B cell (primary cell): ENCODE results near the gene PRKAB1. TPM values are rescaled to one million over a fixed set of nuclear protein-coding genes. Genes with fewer than 3 reads are reported as not detected.

Source experiments
- ATAC-seq: fragments of 200-7000 bp; cut with Tn5 transposase; one replicate; pipeline ENCODE4 v1.10.0; 2021; ENCODE audit warnings: low read depth, mild to moderate bottlenecking, moderate number of reproducible peaks, moderate library complexity
- CTCF ChIA-PET: fragments of 350-600 bp; sonication (Branson Sonifier 250); formaldehyde crosslinking; loops from one replicate; lab custom pipeline; 2021; ENCODE audit warnings: antibody characterized with exemption, inconsistent platforms; lab: Charles Lee
- POLR2A ChIA-PET: fragments of 350-600 bp; sonication (Branson Sonifier 250); formaldehyde crosslinking; loops from one replicate; lab custom pipeline; 2021; ENCODE audit warnings: antibody characterized with exemption; lab: Charles Lee
- DNase-seq: peaks from one replicate; pipeline ENCODE4 v3.0.0; 2013
- H2AFZ ChIP-seq: 2 replicates; pipeline ENCODE4 v1.6.1; 2012; ENCODE audit warnings: mild to moderate bottlenecking, low read depth, low read length; ENCODE audit not compliant: insufficient read depth, poor library complexity, severe bottlenecking
- H3K27ac ChIP-seq, 2 donors: 1 replicate in 1 of 2; 2 replicates in 1 of 2; pipeline ENCODE4 v1.5.1; 2012 to 2013; ENCODE audit warnings: low read length in 2 of 2, mild to moderate bottlenecking in 2 of 2, moderate library complexity in 1 of 2
- H3K27me3 ChIP-seq, 4 experiments: fragments of 200-600 bp in 1 of 4; sonication (generic) in 1 of 4; replicated peaks in 1 of 4; 1 replicate in 2 of 4; 2 replicates in 2 of 4; pipeline versions ENCODE4 v1.6.1 to v1.7.0; 2013 to 2016; ENCODE audit warnings: low read length in 3 of 4, mild to moderate bottlenecking in 2 of 4, mixed read lengths in 1 of 4, moderate library complexity in 1 of 4; ENCODE audit not compliant: insufficient read depth in 4 of 4, control insufficient read depth in 3 of 4; ENCODE audit errors: control extremely low read depth in 1 of 4
- H3K36me3 ChIP-seq, 2 experiments: replicated peaks in 1 of 2; 1 replicate in 1 of 2; 2 replicates in 1 of 2; pipeline versions ENCODE4 v1.6.1 to v1.7.1; 2013; ENCODE audit warnings: low read length in 1 of 2; ENCODE audit not compliant: insufficient read depth in 2 of 2, control insufficient read depth in 1 of 2; ENCODE audit errors: control extremely low read depth in 1 of 2, extremely low read depth in 1 of 2
- H3K4me1 ChIP-seq, 2 donors: fragments of 200-600 bp in 1 of 2; sonication (generic) in 1 of 2; 1 replicate in 1 of 2; 2 replicates in 1 of 2; pipeline versions ENCODE4 v1.5.1 to v1.6.1; 2013 to 2017; ENCODE audit warnings: low read length in 2 of 2; ENCODE audit not compliant: control insufficient read depth in 2 of 2, insufficient read depth in 2 of 2
- H3K4me2 ChIP-seq: replicated peaks from 2 replicates; pipeline ENCODE3; 2012; ENCODE audit warnings: mild to moderate bottlenecking, low read depth, low read length; ENCODE audit not compliant: poor library complexity, severe bottlenecking
- H3K4me3 ChIP-seq, 5 experiments: fragments of 200-600 bp in 1 of 5; sonication (generic) in 1 of 5; 1 replicate in 3 of 5; 2 replicates in 2 of 5; pipeline versions ENCODE4 v1.5.1 to v1.7.0; 2011 to 2016; ENCODE audit warnings: low read length in 4 of 5, mild to moderate bottlenecking in 4 of 5, low read depth in 2 of 5, control low read depth in 1 of 5, moderate library complexity in 1 of 5; ENCODE audit not compliant: insufficient read depth in 1 of 5; ENCODE audit errors: control extremely low read depth in 1 of 5, extremely low read depth in 1 of 5
- H3K79me2 ChIP-seq: fragments of 200-600 bp; sonication (generic); one replicate; pipeline ENCODE4 v1.6.0; 2016; ENCODE audit warnings: low read length; ENCODE audit not compliant: control insufficient read depth, insufficient read depth
- H3K9ac ChIP-seq: fragments of 200-600 bp; sonication (generic); 2 replicates; pipeline ENCODE4 v1.6.1; 2017; ENCODE audit warnings: mild to moderate bottlenecking, low read length, moderate library complexity
- H3K9me3 ChIP-seq, 3 donors: one replicate each; pipeline versions ENCODE4 v1.6.1 to v1.7.1; 2013; ENCODE audit warnings: low read length in 2 of 3; ENCODE audit not compliant: control insufficient read depth in 2 of 3, insufficient read depth in 1 of 3; ENCODE audit errors: control extremely low read depth in 1 of 3
- H4K20me1 ChIP-seq: 2 replicates; pipeline ENCODE4 v1.6.0; 2012; ENCODE audit warnings: mild to moderate bottlenecking, low read length; ENCODE audit not compliant: insufficient read depth, control insufficient read depth, poor library complexity, severe bottlenecking
- H3K27ac Mint-ChIP-seq: one replicate; pipeline ENCODE4 v1.8.0; 2021; ENCODE audit warnings: mixed read lengths
- H3K27me3 Mint-ChIP-seq: one replicate; pipeline ENCODE4 v1.8.0; 2021; ENCODE audit warnings: mixed read lengths
- H3K4me1 Mint-ChIP-seq: one replicate; pipeline ENCODE4 v1.8.0; 2021; ENCODE audit warnings: mixed read lengths
- H3K4me3 Mint-ChIP-seq: one replicate; pipeline ENCODE4 v1.8.0; 2021; ENCODE audit warnings: mixed read lengths
- H3K9me3 Mint-ChIP-seq: one replicate; pipeline ENCODE4 v1.8.0; 2022; ENCODE audit warnings: mixed read lengths; ENCODE audit not compliant: insufficient read depth
- CTCF ChIP-seq: fragments of 200-600 bp; IDR thresholded peaks from one replicate; pipeline ENCODE4 v1.8.0; 2022; ENCODE audit warnings: antibody characterized with exemption, mild to moderate bottlenecking
- EZH2 ChIP-seq: IDR thresholded peaks from 2 replicates; pipeline ENCODE4 v1.6.1; 2012; ENCODE audit warnings: borderline replicate concordance, low read depth, mild to moderate bottlenecking, moderate library complexity, low read length; ENCODE audit not compliant: insufficient read depth, poor library complexity, severe bottlenecking
- WGBS: methylation state at CpG from one replicate; pipeline ENCODE4 v1.1.5; 2013; ENCODE audit warnings: missing lambda C conversion rate; ENCODE audit not compliant: insufficient coverage; 5-methylcytosine and 5-hydroxymethylcytosine counted together
- intact Hi-C: fragments of 100-400 bp; cut with micrococcal nuclease; formaldehyde crosslinking; loops from one replicate; pipeline ENCODE4 v1.10.0; 2022
- polyA plus RNA-seq: library from polyadenylated mRNA; depleted of rRNA; stranded (reverse); fragments of >200 nt; gene quantifications from 2 replicates; pipeline ENCODE4 v1.2.3, GENCODE V29; 2012
- total RNA-seq, 2 donors: library from RNA; stranded (reverse); fragments of 120-200 nt in 1 of 2; gene quantifications; 1 replicate in 1 of 2; 2 replicates in 1 of 2; pipeline versions ENCODE4 v1.2.3 to v1.2.4, GENCODE V29; 2013 to 2022

PRKAB1 gene
- total and polyA plus RNA-seq, 2 donors (not counting 1 experiment from before 2014, with no cell fraction given), result 36.4 to 56.4 TPM

- H3K9me3 ChIP-seq, result no peaks in the 10 kb centered on the region
- no peak overlapping the region for H3K4me3 ChIP-seq
- DNase-seq, result no peak
- no peak for ATAC-seq
- H3K4me2 ChIP-seq, result no peak overlapping the region
- no peaks in the 10 kb centered on the region for H4K20me1 ChIP-seq
- TF ChIP-seq CTCF (no peak), EZH2 (no peak)
- WGBS, result 100% methylated on average over 4 of the region's 4 CpGs
- no peak overlapping the region for H2AFZ ChIP-seq
- H3K4me1 ChIP-seq, result no peaks in the 10 kb centered on the region
- intact Hi-C loops, result no loop called here
- no peak overlapping the region for H3K9ac ChIP-seq
- Mint-ChIP-seq H3K27ac (no peak overlapping the region), H3K27me3 (no peaks in the 10 kb centered on the region), H3K4me1 (no peaks in the 10 kb centered on the region), H3K9me3 (no peaks in the 10 kb centered on the region), H3K4me3 (no peak overlapping the region)
- no peak overlapping the region for H3K27ac ChIP-seq
- ChIA-PET CTCF (no interaction called here), POLR2A (no interaction called here)
- H3K79me2 ChIP-seq, result no peaks in the 10 kb centered on the region
- H3K36me3 ChIP-seq, result peaks cover 0 to 2% of the 10 kb centered on the region in 2 experiments
- no peaks in the 10 kb centered on the region for H3K27me3 ChIP-seq
Observed at GRCh38 chr12:119711693-119712092, 43.8 kb downstream of the PRKAB1 start.

GRCh38 chr12:119712721-119713120 lies 44.8 kb downstream of the PRKAB1 start:
- Histone ChIP-seq H3K27me3 (no peaks in the 10 kb centered on the region), H3K27ac (no peak overlapping the region), H2AFZ (no peak overlapping the region), H4K20me1 (no peaks in the 10 kb centered on the region), H3K4me3 (no peak overlapping the region), H3K36me3 (peaks cover 0 to 2% of the 10 kb centered on the region in 2 experiments), H3K79me2 (no peaks in the 10 kb centered on the region), H3K4me1 (no peaks in the 10 kb centered on the region), H3K9ac (no peak overlapping the region), H3K4me2 (no peak overlapping the region), H3K9me3 (no peaks in the 10 kb centered on the region)
- Mint-ChIP-seq H3K27ac (no peak overlapping the region), H3K9me3 (no peaks in the 10 kb centered on the region), H3K4me3 (no peak overlapping the region), H3K27me3 (no peaks in the 10 kb centered on the region), H3K4me1 (no peaks in the 10 kb centered on the region)
- WGBS, result 97% methylated on average over 8 of the region's 11 CpGs
- DNase-seq, result no peak
- intact Hi-C loops, result no loop called here
- no peak for TF ChIP-seq CTCF
- no peak for TF ChIP-seq EZH2
- POLR2A ChIA-PET, result no interaction called here
- ATAC-seq, result no peak
- CTCF ChIA-PET, result no interaction called here
